GM04504 (cell line): ENCODE data around the gene KCTD5.

ENCODE experiments used
- DNase-seq: peaks from one replicate; pipeline ENCODE4 v3.0.0-alpha.2; 2012; ENCODE audit warnings: low read depth

KCTD5 gene

DNA sequence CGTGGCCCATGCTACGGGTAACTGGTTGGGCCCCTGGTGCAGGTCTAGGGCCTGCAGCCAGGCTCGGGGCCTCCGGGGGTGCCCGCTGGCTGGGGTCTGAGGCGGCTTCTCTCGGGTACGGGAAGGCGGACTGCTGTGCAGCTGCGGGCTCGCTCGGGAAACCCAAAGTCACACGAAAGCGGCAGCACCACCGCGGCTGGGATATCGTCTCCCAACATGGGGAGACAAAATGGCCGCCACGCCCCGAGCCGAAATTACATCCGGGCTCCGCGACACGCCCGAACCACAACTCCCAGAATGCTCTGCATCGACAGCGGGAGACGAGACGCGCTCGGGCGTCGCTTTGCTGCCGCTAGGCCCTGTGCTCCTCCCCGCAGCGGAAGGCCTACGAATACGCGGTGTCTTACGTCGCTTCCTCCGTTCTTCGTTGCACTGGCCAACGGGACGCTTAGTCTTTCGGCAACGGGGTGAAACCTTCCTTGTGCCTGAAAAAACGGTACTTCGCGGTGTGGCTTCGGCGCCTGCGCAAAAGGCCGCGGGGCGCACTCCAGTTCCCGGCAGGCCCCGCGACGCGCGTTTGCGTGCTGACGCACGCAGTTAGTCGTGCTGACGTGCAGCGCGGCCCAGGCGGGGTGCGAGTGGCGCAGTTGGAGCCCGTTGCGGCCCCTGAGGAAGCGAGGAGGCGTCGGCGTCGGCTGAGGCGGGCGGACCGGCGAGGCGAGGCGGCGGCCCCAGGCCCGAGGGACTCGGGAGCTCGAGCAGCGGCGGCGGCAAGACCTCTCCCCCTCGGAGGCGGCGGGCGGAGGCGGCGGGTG is 69.9 kb downstream of the KCTD5 start, which contains the start of gene SRRM2:
Gene SRRM2, plus strand, starts transcription at position 604 of the 815 bp plus-strand sequence. CDS start 3,727 bp downstream, outside the sequence.
- DNase-seq = peak; percentile 90

DNA sequence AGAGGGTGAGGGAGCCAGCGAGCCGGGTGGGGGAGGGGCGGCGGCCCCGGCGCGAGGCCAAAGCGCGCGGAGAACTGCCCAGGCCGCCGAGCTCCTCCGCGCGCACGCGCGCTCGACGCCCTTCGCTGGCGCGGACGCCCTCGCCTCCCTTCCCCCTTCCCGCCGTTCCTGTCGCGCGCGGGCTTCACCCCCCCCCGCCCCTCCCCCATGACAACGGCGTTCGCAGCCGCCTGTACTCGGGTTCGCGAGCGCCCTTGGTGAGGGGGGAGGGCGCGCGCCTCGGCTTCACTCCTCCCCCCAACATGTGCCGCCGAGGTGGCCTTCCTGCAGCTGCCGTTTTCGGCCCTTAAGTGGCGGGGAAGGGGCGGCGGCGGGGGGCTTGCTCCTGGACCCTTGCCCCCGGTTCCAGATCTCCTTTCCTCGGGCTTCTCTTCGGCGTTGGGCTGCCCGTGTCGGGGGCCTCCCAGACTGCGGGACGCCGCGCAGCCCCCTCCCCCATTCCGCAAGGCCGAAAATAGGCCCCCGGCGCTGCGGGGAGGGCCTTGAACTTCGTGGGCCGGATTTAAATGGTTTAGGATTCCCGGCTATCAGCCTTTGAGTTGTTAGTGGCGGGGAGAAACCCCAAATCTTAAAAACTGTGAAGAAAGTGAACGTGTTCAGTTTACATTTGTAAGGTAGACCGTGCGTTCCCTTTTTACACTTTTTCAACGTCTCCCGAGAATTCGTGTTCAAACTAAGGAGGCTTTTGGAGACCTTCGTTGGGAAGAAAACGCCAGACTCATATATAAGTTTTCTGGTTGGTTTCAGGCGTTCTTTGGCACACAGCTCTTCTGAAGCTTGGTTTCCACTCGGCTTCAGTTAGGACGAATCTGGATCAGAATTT is 70.8 kb downstream of the KCTD5 start:
- DNase-seq = peak; percentile 58

DNA sequence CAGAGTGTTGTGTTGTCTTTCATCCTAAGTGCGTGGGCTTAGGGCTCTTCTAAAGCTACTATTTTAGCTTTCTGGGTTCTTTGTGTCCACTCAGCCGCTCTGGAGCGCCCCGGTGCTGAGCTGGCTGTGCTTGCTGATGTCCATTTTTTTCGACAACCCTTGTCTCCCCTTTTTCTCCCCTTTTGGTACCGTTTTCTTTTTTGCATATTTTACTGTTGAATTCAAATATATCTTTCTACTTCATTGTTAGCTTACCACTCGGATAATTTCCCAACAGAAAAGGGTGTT is 71.4 kb downstream of the KCTD5 start:
- no peak for DNase-seq

- DNase-seq = no peak
Measured at GRCh38 chr16:2755158-2755557, 72.8 kb downstream of the KCTD5 start.

- no peak for DNase-seq
Measured at GRCh38 chr16:2756288-2757015, 74.1 kb downstream of the KCTD5 start.

- no peak for DNase-seq
Measured at GRCh38 chr16:2757344-2757743, 75.0 kb downstream of the KCTD5 start.
